Astrocyte of the cerebellum (primary cell): ENCODE results near the gene IL20.

Experiments
- DNase-seq: peaks from one replicate; pipeline ENCODE4 v3.0.0-alpha.2; 2011; ENCODE audit warnings: low read depth
- H3K4me3 ChIP-seq: 2 replicates; pipeline ENCODE4 v1.5.1; 2011; ENCODE audit warnings: mild to moderate bottlenecking, low read depth, low read length, moderate library complexity
- CTCF ChIP-seq: IDR thresholded peaks from 2 replicates; pipeline ENCODE4 v1.5.1; 2012; ENCODE audit warnings: low read length, low read depth, moderate library complexity, mild to moderate bottlenecking; ENCODE audit errors: missing control alignments
- in situ Hi-C: cut with HindIII; loops from 2 replicates; pipeline ENCODE4 v1.10.0; 2017; ENCODE audit warnings: low sequenced_read_pairs

IL20 gene

GRCh38 chr1:206898089-206898914 is 32.9 kb downstream of the IL20 start:
- peak; percentile 19 for DNase-seq
- no peak overlapping the region for H3K4me3 ChIP-seq
- TF ChIP-seq CTCF = no peak
- in situ Hi-C loops = no loop called here

- H3K4me3 ChIP-seq = no peak overlapping the region
- no peak for DNase-seq
- no peak for TF ChIP-seq CTCF
- in situ Hi-C loops = no loop called here
These were observed 33.5 kb downstream of the IL20 start for GRCh38 chr1:206898915-206899431.

GRCh38 chr1:206899717-206900116 is 34.3 kb downstream of the IL20 start:
- DNase-seq = no peak
- no peak overlapping the region for H3K4me3 ChIP-seq
- in situ Hi-C loops = loop anchor here (25.0 kb wide), 1 partner anchor 162 kb away; no protein-coding TSS in a partner anchor
- TF ChIP-seq CTCF = no peak

GRCh38 chr1:206900149-206900548 is 34.7 kb downstream of the IL20 start:
- no peak for TF ChIP-seq CTCF
- H3K4me3 ChIP-seq = no peak overlapping the region
- in situ Hi-C loops = loop anchor here (25.0 kb wide), 1 partner anchor 163 kb away; no protein-coding TSS in a partner anchor
- no peak for DNase-seq

- DNase-seq = no peak
- H3K4me3 ChIP-seq = no peak overlapping the region
- TF ChIP-seq CTCF = no peak
- in situ Hi-C loops = loop anchor here (25.0 kb wide), 1 partner anchor 165 kb away; no protein-coding TSS in a partner anchor
These were observed 36.5 kb downstream of the IL20 start for GRCh38 chr1:206901944-206902343.

- in situ Hi-C loops = loop anchor here (25.0 kb wide), 1 partner anchor 165 kb away; no protein-coding TSS in a partner anchor
- no peak for TF ChIP-seq CTCF
- H3K4me3 ChIP-seq = no peak overlapping the region
- DNase-seq = no peak
These were observed 37.3 kb downstream of the IL20 start for GRCh38 chr1:206902702-206903101.
